Activated B cell treated with CpG ODN at 0.5 μM for 24 hours (primary cell): ENCODE data around the gene GNAL. TPM values are rescaled to one million over a fixed set of nuclear protein-coding genes. Genes with fewer than 3 reads are reported as not detected.

Experiments
- ATAC-seq: fragments of 200-7000 bp; cut with Tn5 transposase; one replicate; pipeline ENCODE4 v1.10.0; 2021; ENCODE audit warnings: low read depth, mild to moderate bottlenecking, moderate library complexity
- CTCF ChIA-PET: fragments of 350-600 bp; sonication (Branson Sonifier 250); formaldehyde crosslinking; loops from one replicate; lab custom pipeline; 2021; ENCODE audit warnings: antibody characterized with exemption; lab: Charles Lee
- POLR2A ChIA-PET: fragments of 350-600 bp; sonication (Branson Sonifier 250); formaldehyde crosslinking; loops from one replicate; lab custom pipeline; 2021; ENCODE audit warnings: antibody characterized with exemption; lab: Charles Lee
- DNase-seq: peaks from one replicate; pipeline ENCODE4 v3.0.0; 2022
- H3K27ac Mint-ChIP-seq: one replicate; pipeline ENCODE4 v1.8.0; 2020; ENCODE audit warnings: mixed read lengths
- H3K27me3 Mint-ChIP-seq: one replicate; pipeline ENCODE4 v1.8.0; 2021; ENCODE audit warnings: mixed read lengths
- H3K36me3 Mint-ChIP-seq: one replicate; pipeline ENCODE4 v1.8.0; 2021; ENCODE audit warnings: low read depth, mixed read lengths
- H3K4me1 Mint-ChIP-seq: one replicate; pipeline ENCODE4 v1.8.0; 2021; ENCODE audit warnings: mixed read lengths
- H3K4me3 Mint-ChIP-seq: one replicate; pipeline ENCODE4 v1.8.0; 2020; ENCODE audit warnings: mild to moderate bottlenecking, mixed read lengths
- H3K9me3 Mint-ChIP-seq: one replicate; pipeline ENCODE4 v1.8.0; 2020; ENCODE audit warnings: mixed read lengths
- intact Hi-C: fragments of 100-400 bp; cut with micrococcal nuclease; formaldehyde crosslinking; loops from one replicate; pipeline ENCODE4 v1.15.1; 2024
- total RNA-seq: library from RNA; stranded (reverse); gene quantifications from 2 replicates; pipeline ENCODE4 v1.2.3, GENCODE V29; 2022
- TF ChIP-seq, protein P1 (sequence below): fragments of 200-600 bp; IDR thresholded peaks from one replicate; pipeline ENCODE4 v1.8.0; 2022; ENCODE audit warnings: antibody characterized with exemption, mild to moderate bottlenecking

The GNAL gene
- total RNA-seq, 1 donor from 2014 or later, result not detected

DNA sequence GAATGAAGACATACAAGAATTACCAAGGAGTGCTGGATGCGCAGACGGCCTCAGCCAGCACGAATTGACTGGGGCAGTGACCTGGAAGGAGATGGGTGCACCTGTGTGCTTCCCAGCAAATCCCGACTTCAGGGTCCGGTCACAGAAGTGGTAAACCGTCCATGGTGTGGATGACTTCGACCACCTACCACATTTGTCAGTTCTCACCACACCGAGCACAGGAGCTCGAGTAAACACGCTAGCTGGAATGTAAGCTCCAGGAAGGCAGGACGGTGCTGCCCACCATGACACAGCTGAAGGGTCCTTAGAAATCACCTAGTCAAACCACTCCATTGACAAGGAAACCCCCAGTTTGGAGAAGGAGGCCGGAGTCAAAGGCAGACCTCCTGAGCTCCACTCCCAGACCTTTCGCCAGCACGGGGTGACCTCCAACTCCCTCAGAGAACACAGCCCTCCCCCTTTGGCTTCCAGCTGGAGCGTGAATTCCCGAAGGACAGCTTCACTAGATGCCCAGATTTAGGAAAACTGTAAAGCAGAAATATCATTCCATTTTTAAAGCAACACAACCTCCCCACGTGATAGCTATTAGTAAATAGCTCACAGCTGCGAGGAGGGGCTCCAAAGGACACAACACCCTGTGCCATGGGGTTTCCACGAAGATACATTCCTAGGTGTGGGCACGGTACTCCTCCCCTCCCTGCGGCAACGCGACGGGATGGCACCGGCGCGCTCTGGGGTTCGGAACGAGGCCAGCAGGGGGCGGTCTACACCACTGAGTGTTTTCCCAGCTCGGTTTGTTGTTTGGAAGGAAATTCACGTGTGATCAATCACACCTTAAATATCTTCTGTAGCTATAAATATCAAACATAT lies 34.1 kb upstream of the GNAL start:
- POLR2A ChIA-PET, result no interaction called here
- ATAC-seq (no peak), DNase-seq (peak; percentile 24)
- Mint-ChIP-seq H3K36me3 (no peaks in the 10 kb centered on the region), H3K4me1 (peaks cover 6% of the 10 kb centered on the region), H3K4me3 (no peak overlapping the region), H3K27me3 (peaks cover 51% of the 10 kb centered on the region), H3K9me3 (no peaks in the 10 kb centered on the region), H3K27ac (no peak overlapping the region)
- TF ChIP-seq, protein P1, sequence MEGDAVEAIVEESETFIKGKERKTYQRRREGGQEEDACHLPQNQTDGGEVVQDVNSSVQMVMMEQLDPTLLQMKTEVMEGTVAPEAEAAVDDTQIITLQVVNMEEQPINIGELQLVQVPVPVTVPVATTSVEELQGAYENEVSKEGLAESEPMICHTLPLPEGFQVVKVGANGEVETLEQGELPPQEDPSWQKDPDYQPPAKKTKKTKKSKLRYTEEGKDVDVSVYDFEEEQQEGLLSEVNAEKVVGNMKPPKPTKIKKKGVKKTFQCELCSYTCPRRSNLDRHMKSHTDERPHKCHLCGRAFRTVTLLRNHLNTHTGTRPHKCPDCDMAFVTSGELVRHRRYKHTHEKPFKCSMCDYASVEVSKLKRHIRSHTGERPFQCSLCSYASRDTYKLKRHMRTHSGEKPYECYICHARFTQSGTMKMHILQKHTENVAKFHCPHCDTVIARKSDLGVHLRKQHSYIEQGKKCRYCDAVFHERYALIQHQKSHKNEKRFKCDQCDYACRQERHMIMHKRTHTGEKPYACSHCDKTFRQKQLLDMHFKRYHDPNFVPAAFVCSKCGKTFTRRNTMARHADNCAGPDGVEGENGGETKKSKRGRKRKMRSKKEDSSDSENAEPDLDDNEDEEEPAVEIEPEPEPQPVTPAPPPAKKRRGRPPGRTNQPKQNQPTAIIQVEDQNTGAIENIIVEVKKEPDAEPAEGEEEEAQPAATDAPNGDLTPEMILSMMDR, result no peak
- intact Hi-C loops, result loop anchor here (1.0 to 5.0 kb wide), 2 partner anchors 282 to 384 kb away; no protein-coding TSS in a partner anchor
- CTCF ChIA-PET, result interaction anchor here (0.5 to 2.9 kb wide), 5 partner anchors 15 to 617 kb away, joined by 3 to 15 read pairs (median 5); no protein-coding TSS in a partner anchor

DNA sequence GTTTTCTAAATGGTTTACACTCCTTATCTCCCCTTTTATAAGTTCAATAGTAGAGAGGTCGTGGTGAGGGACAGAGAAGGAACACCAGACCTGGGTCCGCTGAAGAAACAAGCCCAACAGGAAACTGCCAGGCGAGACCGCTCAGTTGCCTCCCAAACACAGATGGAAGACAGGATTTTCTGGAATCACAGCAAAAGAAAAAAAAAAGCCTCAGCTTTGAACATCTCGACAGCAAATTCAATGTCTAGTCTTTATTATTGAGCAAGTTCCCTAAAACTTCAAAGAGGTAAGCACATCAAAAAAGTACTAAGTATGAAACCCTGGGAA lies 33.5 kb upstream of the GNAL start:
- no peak for DNase-seq
- H3K27me3 Mint-ChIP-seq, result peaks cover 51% of the 10 kb centered on the region
- TF ChIP-seq, protein P1, result no peak
- CTCF ChIA-PET, result interaction anchor here (0.5 to 2.9 kb wide), 5 partner anchors 15 to 617 kb away, joined by 3 to 15 read pairs (median 5); no protein-coding TSS in a partner anchor
- H3K4me3 Mint-ChIP-seq, result no peak overlapping the region
- ATAC-seq, result no peak
- H3K4me1 Mint-ChIP-seq, result peaks cover 6% of the 10 kb centered on the region
- intact Hi-C loops, result loop anchor here (1.0 to 5.0 kb wide), 2 partner anchors 282 to 384 kb away; no protein-coding TSS in a partner anchor
- POLR2A ChIA-PET, result no interaction called here
- no peaks in the 10 kb centered on the region for H3K9me3 Mint-ChIP-seq
- no peak overlapping the region for H3K27ac Mint-ChIP-seq
- no peaks in the 10 kb centered on the region for H3K36me3 Mint-ChIP-seq

DNA sequence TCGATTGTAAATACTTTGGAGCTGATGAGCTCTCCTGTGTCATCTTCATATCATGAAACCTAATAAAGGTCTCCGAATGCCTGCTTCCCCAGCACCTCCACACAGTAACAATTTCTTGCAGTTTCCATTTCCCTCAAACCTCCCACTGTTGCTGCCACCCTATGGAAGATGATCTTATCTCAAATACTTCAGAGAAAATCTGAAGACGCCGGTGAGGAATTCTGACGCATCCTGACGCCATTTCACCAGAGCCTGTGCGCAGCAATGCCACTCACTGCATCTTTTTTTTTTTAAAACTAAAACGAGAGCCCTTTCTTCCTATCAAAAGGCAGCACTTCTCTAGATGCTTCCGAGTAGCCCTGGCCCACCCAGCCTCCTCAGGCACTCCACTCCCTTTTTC lies 31.9 kb upstream of the GNAL start:
- TF ChIP-seq, protein P1, result no peak
- ChIA-PET POLR2A (no interaction called here), CTCF (interaction anchor here (2.9 kb wide), 1 partner anchor 382 kb away, joined by 15 read pairs; no protein-coding TSS in a partner anchor)
- Mint-ChIP-seq H3K9me3 (no peaks in the 10 kb centered on the region), H3K27me3 (peaks cover 41% of the 10 kb centered on the region), H3K27ac (no peak overlapping the region), H3K4me3 (no peak overlapping the region), H3K4me1 (peaks cover 6% of the 10 kb centered on the region), H3K36me3 (no peaks in the 10 kb centered on the region)
- intact Hi-C loops, result loop anchor here (5.0 kb wide), 1 partner anchor 280 kb away; no protein-coding TSS in a partner anchor
- ATAC-seq, result no peak
- no peak for DNase-seq

DNA sequence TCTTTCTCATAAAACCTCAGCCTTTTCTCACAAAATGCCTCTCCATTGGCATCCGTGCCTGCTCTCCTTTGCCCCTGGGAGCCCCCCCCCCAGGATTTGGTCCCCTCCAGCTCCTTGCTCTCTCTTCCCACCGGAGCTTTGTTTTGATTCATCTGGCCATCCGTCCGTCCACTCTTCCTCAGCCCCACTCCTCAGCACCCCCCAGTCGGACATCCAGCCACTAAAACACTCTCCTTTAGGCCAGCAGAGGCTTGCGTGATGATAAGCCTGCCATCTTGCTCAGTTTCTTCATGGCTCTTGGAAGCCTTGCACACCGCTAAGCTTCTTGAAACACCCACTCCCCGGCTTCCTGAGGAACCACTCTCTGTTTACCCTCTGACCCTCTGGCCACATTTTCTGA lies 31.5 kb upstream of the GNAL start:
- DNase-seq, result no peak
- POLR2A ChIA-PET, result no interaction called here
- intact Hi-C loops, result loop anchor here (5.0 kb wide), 1 partner anchor 280 kb away; no protein-coding TSS in a partner anchor
- Mint-ChIP-seq H3K4me1 (peaks cover 6% of the 10 kb centered on the region), H3K9me3 (no peaks in the 10 kb centered on the region), H3K36me3 (no peaks in the 10 kb centered on the region), H3K27ac (no peak overlapping the region), H3K4me3 (no peak overlapping the region), H3K27me3 (peaks cover 41% of the 10 kb centered on the region)
- no peak for ATAC-seq
- CTCF ChIA-PET, result interaction anchor here (2.9 kb wide), 1 partner anchor 381 kb away, joined by 15 read pairs; no protein-coding TSS in a partner anchor
- TF ChIP-seq, protein P1, result no peak

DNA sequence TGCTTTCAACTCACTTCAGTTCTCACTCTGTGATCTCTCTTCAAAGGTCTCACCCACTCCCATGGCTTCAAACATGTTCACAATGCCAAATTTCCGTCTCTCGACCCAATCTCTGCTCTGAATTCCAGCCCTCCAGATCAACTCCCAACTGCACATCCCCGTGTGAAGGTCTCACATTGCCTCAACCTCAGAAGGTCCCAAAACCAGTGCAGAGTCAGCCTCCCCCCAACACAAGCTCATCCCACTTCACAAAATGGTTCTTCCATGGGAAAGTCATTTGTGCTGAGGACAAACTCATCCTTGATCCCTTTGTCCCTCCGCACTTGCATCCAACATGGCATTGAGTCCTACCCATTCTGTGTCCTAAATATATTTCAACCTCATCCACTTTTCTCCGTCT lies 31.0 kb upstream of the GNAL start:
- no peak overlapping the region for H3K4me3 Mint-ChIP-seq
- peaks cover 40% of the 10 kb centered on the region for H3K27me3 Mint-ChIP-seq
- CTCF ChIA-PET, result no interaction called here
- H3K36me3 Mint-ChIP-seq, result no peaks in the 10 kb centered on the region
- DNase-seq, result no peak
- no peaks in the 10 kb centered on the region for H3K9me3 Mint-ChIP-seq
- intact Hi-C loops, result loop anchor here (5.0 kb wide), 1 partner anchor 279 kb away; no protein-coding TSS in a partner anchor
- ATAC-seq, result no peak
- no peak overlapping the region for H3K27ac Mint-ChIP-seq
- peaks cover 6% of the 10 kb centered on the region for H3K4me1 Mint-ChIP-seq
- POLR2A ChIA-PET, result no interaction called here
- TF ChIP-seq, protein P1, result no peak
